ENCODE results near the gene RIPK4. TPM values are rescaled to one million over a fixed set of nuclear protein-coding genes. Genes with fewer than 3 reads are reported as not detected.
"Not testable (repeated sequence)": the region's sequence is repeated elsewhere in the genome, so short reads cannot be mapped to it uniquely, and the experiment has no call there.

Gene RIPK4
- total RNA-seq, 1 donor from 2014 or later = 13.7 TPM

- Mint-ChIP-seq H3K4me3 (no peak overlapping the region), H3K27ac (peak overlapping the region; percentile 51), H3K4me1 (ENCODE audit: unreplicated experiment) (peaks cover 4% of the 10 kb centered on the region)
Observed at GRCh38 chr21:41795726-41796125, 28.9 kb upstream of the RIPK4 start.

GRCh38 chr21:41794600-41794999 is 27.7 kb upstream of the RIPK4 start:
- no peak for TF ChIP-seq CTCF (conservative IDR thresholded peaks at IDR 0.05)
- peaks cover 11% of the 10 kb centered on the region for H3K36me3 Mint-ChIP-seq
- H3K9me3 Mint-ChIP-seq = peaks cover 5% of the 10 kb centered on the region
- no peak overlapping the region for H3K4me3 Mint-ChIP-seq
- H3K27me3 Mint-ChIP-seq = peaks cover 3% of the 10 kb centered on the region
- no peak overlapping the region for H3K27ac Mint-ChIP-seq
- DNase-seq (ENCODE audit: extremely low spot score, unreplicated experiment) = no peak
- H3K4me1 Mint-ChIP-seq (ENCODE audit: unreplicated experiment) = peaks cover 3% of the 10 kb centered on the region

More at GRCh38 chr21:41795726-41796125, 28.9 kb upstream of the RIPK4 start:
- TF ChIP-seq CTCF (conservative IDR thresholded peaks at IDR 0.05) = no peak
- H3K27me3 Mint-ChIP-seq = peaks cover 3% of the 10 kb centered on the region
- H3K36me3 Mint-ChIP-seq = peaks cover 12% of the 10 kb centered on the region
- no peak for DNase-seq (ENCODE audit: extremely low spot score, unreplicated experiment)
- H3K9me3 Mint-ChIP-seq = peaks cover 5% of the 10 kb centered on the region

- Mint-ChIP-seq H3K4me3 (no peak overlapping the region), H3K9me3 (peaks cover 5% of the 10 kb centered on the region), H3K27me3 (peaks cover 3% of the 10 kb centered on the region), H3K4me1 (ENCODE audit: unreplicated experiment) (no peaks in the 10 kb centered on the region), H3K27ac (no peak overlapping the region), H3K36me3 (peaks cover 4% of the 10 kb centered on the region)
- no peak for DNase-seq (ENCODE audit: extremely low spot score, unreplicated experiment)
- TF ChIP-seq CTCF (conservative IDR thresholded peaks at IDR 0.05) = no peak
Observed at GRCh38 chr21:41792711-41793110, 25.9 kb upstream of the RIPK4 start.

GRCh38 chr21:41786509-41786987 is 19.7 kb upstream of the RIPK4 start:
- Mint-ChIP-seq H3K27me3 (peaks cover 3% of the 10 kb centered on the region), H3K9me3 (peaks cover 14% of the 10 kb centered on the region), H3K4me3 (peak overlapping the region; percentile 11), H3K36me3 (no peaks in the 10 kb centered on the region), H3K27ac (peak overlapping the region; percentile 80), H3K4me1 (ENCODE audit: unreplicated experiment) (peaks cover 20% of the 10 kb centered on the region)
- TF ChIP-seq CTCF (conservative IDR thresholded peaks at IDR 0.05) = no peak
- no peak for DNase-seq (ENCODE audit: extremely low spot score, unreplicated experiment)

GRCh38 chr21:41785262-41785661 is 18.4 kb upstream of the RIPK4 start:
- not testable (repeated sequence) for DNase-seq (ENCODE audit: extremely low spot score, unreplicated experiment); H3K36me3 Mint-ChIP-seq; H3K27ac Mint-ChIP-seq; H3K27me3 Mint-ChIP-seq; H3K4me3 Mint-ChIP-seq
- Mint-ChIP-seq H3K4me1 (ENCODE audit: unreplicated experiment) (peaks cover 20% of the 10 kb centered on the region), H3K9me3 (peaks cover 14% of the 10 kb centered on the region)

GRCh38 chr21:41784456-41785102 is 17.7 kb upstream of the RIPK4 start:
- H3K27ac Mint-ChIP-seq = no peak overlapping the region
- no peaks in the 10 kb centered on the region for H3K36me3 Mint-ChIP-seq
- TF ChIP-seq CTCF (conservative IDR thresholded peaks at IDR 0.05) = no peak
- peaks cover 14% of the 10 kb centered on the region for H3K9me3 Mint-ChIP-seq
- DNase-seq (ENCODE audit: extremely low spot score, unreplicated experiment) = no peak
- H3K4me3 Mint-ChIP-seq = no peak overlapping the region
- H3K4me1 Mint-ChIP-seq (ENCODE audit: unreplicated experiment) = peaks cover 22% of the 10 kb centered on the region
- H3K27me3 Mint-ChIP-seq = peaks cover 8% of the 10 kb centered on the region

Measured in type B pancreatic cell (in vitro differentiated cells).